GM23338 (cell line): ENCODE results near the gene NCOA1. TPM values are rescaled to one million over a fixed set of nuclear protein-coding genes. Genes with fewer than 3 reads are reported as not detected.

Experiments used
- ATAC-seq: fragments of 200-7000 bp; cut with Tn5 transposase; 3 replicates; pipeline ENCODE4 v1.9.1; 2020
- DNase-seq: peaks from one replicate; pipeline ENCODE4 v3.0.0-alpha.2; 2015; ENCODE audit warnings: low spot score
- H2AFZ ChIP-seq: fragments of 200-600 bp; sonication (generic); 2 replicates; pipeline ENCODE4 v1.8.0; 2016; ENCODE audit warnings: antibody characterized with exemption, mild to moderate bottlenecking, moderate library complexity
- H3F3A ChIP-seq: fragments of 200-600 bp; sonication (generic); replicated peaks from 2 replicates; pipeline ENCODE4 v1.8.0; 2017; ENCODE audit warnings: antibody characterized with exemption, mixed run types, low read depth
- H3K27ac ChIP-seq: fragments of 200-600 bp; sonication (generic); 2 replicates; pipeline ENCODE4 v1.6.1; 2016; ENCODE audit warnings: low read depth
- H3K27me3 ChIP-seq: fragments of 200-600 bp; sonication (generic); 2 replicates; pipeline ENCODE4 v1.8.0; 2016; ENCODE audit warnings: mild to moderate bottlenecking, mixed run types, moderate library complexity; ENCODE audit not compliant: insufficient read depth
- H3K36me3 ChIP-seq: fragments of 200-600 bp; sonication (generic); 2 replicates; pipeline ENCODE4 v1.8.0; 2016; ENCODE audit warnings: mild to moderate bottlenecking; ENCODE audit not compliant: insufficient read depth
- H3K4me1 ChIP-seq: fragments of 200-600 bp; sonication (generic); 2 replicates; pipeline ENCODE4 v1.8.0; 2016; ENCODE audit warnings: mild to moderate bottlenecking, moderate library complexity; ENCODE audit not compliant: insufficient read depth
- H3K4me2 ChIP-seq: fragments of 200-600 bp; sonication (generic); 2 replicates; pipeline ENCODE4 v1.7.1; 2017; ENCODE audit warnings: mixed run types
- H3K4me3 ChIP-seq: fragments of 200-600 bp; sonication (generic); 2 replicates; pipeline ENCODE4 v1.6.1; 2016; ENCODE audit warnings: mixed run types
- H3K79me2 ChIP-seq: fragments of 200-600 bp; sonication (generic); replicated peaks from 2 replicates; pipeline ENCODE4 v1.8.0; 2017; ENCODE audit warnings: mild to moderate bottlenecking; ENCODE audit not compliant: insufficient read depth
- H3K9me2 ChIP-seq: fragments of 200-600 bp; sonication (generic); 2 replicates; pipeline ENCODE4 v1.8.0; 2017; ENCODE audit not compliant: insufficient read depth
- H4K20me1 ChIP-seq: fragments of 200-600 bp; sonication (generic); replicated peaks from 2 replicates; pipeline ENCODE4 v1.8.0; 2017; ENCODE audit warnings: mild to moderate bottlenecking; ENCODE audit not compliant: insufficient read depth
- H3K27ac Mint-ChIP-seq: 2 replicates; pipeline ENCODE4 v1.8.0; 2020; ENCODE audit warnings: inconsistent platforms, mild to moderate bottlenecking, moderate library complexity, mixed read lengths
- H3K27me3 Mint-ChIP-seq: 3 replicates; pipeline ENCODE4 v1.8.0; 2022; ENCODE audit warnings: low read depth, mild to moderate bottlenecking, moderate library complexity, mixed read lengths, inconsistent platforms; ENCODE audit not compliant: insufficient read depth, poor library complexity
- H3K36me3 Mint-ChIP-seq: 3 replicates; pipeline ENCODE4 v1.8.0; 2021; ENCODE audit warnings: low read depth, mild to moderate bottlenecking, inconsistent platforms, moderate library complexity, mixed read lengths
- H3K4me1 Mint-ChIP-seq: 3 replicates; pipeline ENCODE4 v1.8.0; 2020; ENCODE audit warnings: mild to moderate bottlenecking, inconsistent platforms, mixed read lengths
- H3K4me3 Mint-ChIP-seq: 3 replicates; pipeline ENCODE4 v1.8.0; 2021; ENCODE audit warnings: moderate library complexity, mild to moderate bottlenecking, inconsistent platforms, mixed read lengths
- H3K9me3 Mint-ChIP-seq: 3 replicates; pipeline ENCODE4 v1.8.0; 2020; ENCODE audit warnings: moderate library complexity, mild to moderate bottlenecking, inconsistent platforms, mixed read lengths
- CTCF ChIP-seq, 2 experiments: fragments of 200-600 bp in 1 of 2; sonication (generic) in 1 of 2; conservative IDR thresholded peaks; 2 replicates each; pipeline versions ENCODE4 v1.5.1 to v1.6.1; 2016 to 2017; ENCODE audit warnings: antibody characterized with exemption in 2 of 2, low read depth in 2 of 2, mild to moderate bottlenecking in 2 of 2, moderate library complexity in 1 of 2
- EZH2 ChIP-seq: fragments of 200-600 bp; sonication (generic); IDR thresholded peaks from one replicate; pipeline ENCODE4 v1.8.0; 2017; ENCODE audit warnings: antibody characterized with exemption, mild to moderate bottlenecking, low read depth; ENCODE audit not compliant: unreplicated experiment
- JUNB ChIP-seq: IDR thresholded peaks from one replicate; pipeline ENCODE4 v1.6.1; 2016; ENCODE audit warnings: antibody characterized with exemption; ENCODE audit not compliant: unreplicated experiment
- REST ChIP-seq: IDR thresholded peaks from one replicate; pipeline ENCODE4 v1.6.1; 2018; ENCODE audit warnings: antibody characterized with exemption; ENCODE audit not compliant: unreplicated experiment
- STAT1 ChIP-seq: IDR thresholded peaks from one replicate; pipeline ENCODE4 v1.6.1; 2016; ENCODE audit warnings: antibody characterized with exemption; ENCODE audit not compliant: unreplicated experiment
- polyA plus RNA-seq: library from polyadenylated mRNA; unstranded; fragments of >200 nt; fragmentation: Nextera tagmentation; extraction: Ambion mirVana; gene quantifications from 2 replicates; pipeline ENCODE4 v1.2.1, GENCODE V29; 2016
- total RNA-seq: library from RNA; depleted of rRNA; stranded (reverse); fragments of >200 nt; shearing (Covaris generic); gene quantifications from 2 replicates; pipeline ENCODE4 v1.2.3, GENCODE V29; 2014

Gene NCOA1
- total and polyA plus RNA-seq, 2 experiments from 2014 or later, result 7.1 to 15.1 TPM

- ATAC-seq, result no peak
- no peaks in the 10 kb centered on the region for H3K9me3 Mint-ChIP-seq
These were observed 130.9 kb downstream of the NCOA1 start for GRCh38 chr2:24621779-24622538.

More at GRCh38 chr2:24621779-24622538, 130.9 kb downstream of the NCOA1 start:
- H3F3A ChIP-seq, result no peaks in the 10 kb centered on the region
- no peaks in the 10 kb centered on the region for H3K27me3 ChIP-seq
- no peak for TF ChIP-seq EZH2
- TF ChIP-seq CTCF (conservative IDR thresholded peaks at IDR 0.05; ENCODE audit: low read depth in 2 of 2), result no peak
- no peak for TF ChIP-seq REST
- no peak for TF ChIP-seq JUNB
- TF ChIP-seq STAT1, result no peak
- no peaks in the 10 kb centered on the region for H3K79me2 ChIP-seq
- H3K4me3 ChIP-seq, result no peak overlapping the region
- H3K36me3 ChIP-seq, result no peaks in the 10 kb centered on the region
- H3K27ac ChIP-seq, result no peak overlapping the region
- no peaks in the 10 kb centered on the region for H3K4me1 ChIP-seq
- H3K27me3 Mint-ChIP-seq, result no peaks in the 10 kb centered on the region
- no peak overlapping the region for H3K27ac Mint-ChIP-seq
- peaks cover 5% of the 10 kb centered on the region; the same call in 2 of the 3 replicates for H3K4me1 Mint-ChIP-seq
- H2AFZ ChIP-seq, result no peak overlapping the region
- no peak overlapping the region for H3K4me3 Mint-ChIP-seq
- no peaks in the 10 kb centered on the region for H4K20me1 ChIP-seq
- no peak overlapping the region for H3K4me2 ChIP-seq
- DNase-seq, result no peak
- no peaks in the 10 kb centered on the region for H3K36me3 Mint-ChIP-seq
- peaks cover 4% of the 10 kb centered on the region; the same call in 1 of the 2 replicates for H3K9me2 ChIP-seq
